NB4 (cell line): ENCODE results near the gene ZNF740.

Experiments used
- CTCF ChIP-seq: IDR thresholded peaks from one replicate; pipeline ENCODE4 v1.5.1; 2012; ENCODE audit warnings: low read depth, low read length
- POLR2A ChIP-seq: IDR thresholded peaks from 2 replicates; pipeline ENCODE4 v1.6.1; 2011; ENCODE audit warnings: mild to moderate bottlenecking; ENCODE audit not compliant: insufficient read length; ENCODE audit errors: extremely low read depth

DNA sequence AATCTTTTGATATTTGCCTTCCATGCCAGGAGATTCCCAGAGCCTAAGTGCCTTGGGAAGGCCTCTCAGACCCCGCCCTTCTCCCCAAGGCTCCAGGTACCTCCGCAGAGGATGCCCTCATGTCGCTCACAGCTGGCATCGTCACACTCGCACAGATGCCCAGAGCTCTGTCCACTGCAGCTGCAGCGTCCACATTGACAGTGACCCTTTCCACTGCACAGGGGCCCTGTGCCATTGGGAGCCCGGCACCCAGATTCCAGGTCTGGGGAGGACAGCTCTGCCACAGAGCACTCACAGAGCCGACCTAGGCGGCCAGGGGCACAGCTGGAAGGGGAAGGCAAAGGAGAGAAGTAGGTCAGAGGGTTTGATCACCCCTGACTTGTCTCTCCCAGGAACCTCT, 12.5 kb downstream of the ZNF740 start:
- TF ChIP-seq POLR2A: no peak
- TF ChIP-seq CTCF: no peak
